Lung (tissue), 12 donors: ENCODE results near the gene CXCL8. TPM values are rescaled to one million over a fixed set of nuclear protein-coding genes. Genes with fewer than 3 reads are reported as not detected.
"Not testable (repeated sequence)": the region's sequence is repeated elsewhere in the genome, so short reads cannot be mapped to it uniquely, and the experiment has no call there.

Experiments used
- ATAC-seq: fragments of 200-7000 bp; cut with Tn5 transposase; one replicate; pipeline ENCODE4 v1.9.1; 2020; ENCODE audit warnings: moderate number of reproducible peaks; ENCODE audit not compliant: insufficient read depth, low FRiP score
- DNase-seq, 3 donors: peaks; one replicate each; pipeline ENCODE4 v3.0.0-alpha.2; 2013 to 2017
- H3K27ac ChIP-seq, 2 donors: one replicate each; pipeline ENCODE4 v1.5.1; 2013; ENCODE audit warnings: mild to moderate bottlenecking in 2 of 2, moderate library complexity in 2 of 2, control low read depth in 1 of 2, inconsistent platforms in 1 of 2, low read depth in 1 of 2, low read length in 1 of 2
- H3K27me3 ChIP-seq, 3 donors: one replicate each; pipeline ENCODE4 v1.5.1; 2013; ENCODE audit warnings: low read length in 2 of 3; ENCODE audit not compliant: control insufficient read depth in 3 of 3, insufficient read depth in 3 of 3
- H3K36me3 ChIP-seq, 4 donors: one replicate each; pipeline ENCODE4 v1.5.1; 2013; ENCODE audit warnings: low read length in 4 of 4, mild to moderate bottlenecking in 1 of 4, moderate library complexity in 1 of 4; ENCODE audit not compliant: control insufficient read depth in 4 of 4, insufficient read depth in 4 of 4
- H3K4me1 ChIP-seq, 5 donors: one replicate each; pipeline ENCODE4 v1.5.1; 2013; ENCODE audit warnings: low read length in 5 of 5, mild to moderate bottlenecking in 2 of 5, moderate library complexity in 1 of 5; ENCODE audit not compliant: control insufficient read depth in 5 of 5, insufficient read depth in 5 of 5
- H3K4me3 ChIP-seq: one replicate; pipeline ENCODE4 v1.5.1; 2013; ENCODE audit warnings: mild to moderate bottlenecking, control low read depth, moderate library complexity
- H3K9ac ChIP-seq, 2 donors: one replicate each; pipeline ENCODE4 v1.5.1; 2013; ENCODE audit warnings: low read length in 2 of 2, control low read depth in 1 of 2; ENCODE audit not compliant: insufficient read depth in 1 of 2
- H3K9me3 ChIP-seq, 4 donors: one replicate each; pipeline ENCODE4 v1.5.1; 2013; ENCODE audit warnings: low read length in 3 of 4, mild to moderate bottlenecking in 1 of 4, moderate library complexity in 1 of 4; ENCODE audit not compliant: control insufficient read depth in 4 of 4, insufficient read depth in 3 of 4
- CTCF ChIP-seq: IDR thresholded peaks from 2 replicates; pipeline ENCODE4 v1.5.1; 2012; ENCODE audit warnings: mild to moderate bottlenecking; ENCODE audit errors: control extremely low read depth, extremely low read depth
- WGBS, 2 donors: extraction: QIAGEN DNeasy Blood & Tissue Kit; methylation state at CpG; one replicate each; pipeline ENCODE4 v1.1.7; 2013; 5-methylcytosine and 5-hydroxymethylcytosine counted together
- polyA plus RNA-seq, 2 donors: library from polyadenylated mRNA; stranded (reverse); fragments of 200-250 nt; gene quantifications; one replicate each; pipeline ENCODE4 v1.2.1, GENCODE V29; 2013
- total RNA-seq, 2 donors: library from RNA; depleted of rRNA in 1 of 2; stranded (reverse); fragments of >200 nt in 1 of 2; gene quantifications; one replicate each; pipeline ENCODE4 v1.2.1, GENCODE V29; 2014 to 2021
- donor health status: control.
- donor health status: control.
- donor health status: Bipolar disorder and iron deficiency.
- donor health status: healthy.
- donor health status: DM: yes; HTN: yes; CAD: no.

The CXCL8 gene
- total and polyA plus RNA-seq, 4 donors, result 33.8 to 501 (median 68.9) TPM

- H3K9ac ChIP-seq, result no peak overlapping the region
- H3K27me3 ChIP-seq, result no peaks in the 10 kb centered on the region
- H3K36me3 ChIP-seq, result no peaks in the 10 kb centered on the region
- H3K4me3 ChIP-seq, result no peak overlapping the region
- DNase-seq (no peak), ATAC-seq (no peak)
- no peak for TF ChIP-seq CTCF
- H3K27ac ChIP-seq, result no peak overlapping the region
- no peaks in the 10 kb centered on the region for H3K9me3 ChIP-seq
- no peaks in the 10 kb centered on the region for H3K4me1 ChIP-seq
- WGBS, 2 donors, result 94 to 96% methylated on average over 1 of the region's 1 CpG
Measured at GRCh38 chr4:73772363-73772762, 32.0 kb downstream of the CXCL8 start.

GRCh38 chr4:73774406-73774805 lies 34.0 kb downstream of the CXCL8 start:
- not testable (repeated sequence) for H3K4me1 ChIP-seq, H3K27me3 ChIP-seq, H3K9ac ChIP-seq, DNase-seq, H3K36me3 ChIP-seq, H3K9me3 ChIP-seq, H3K27ac ChIP-seq, H3K4me3 ChIP-seq, ATAC-seq
- WGBS, 2 donors, result 93 to 97% methylated on average over 4 of the region's 4 CpGs

DNA sequence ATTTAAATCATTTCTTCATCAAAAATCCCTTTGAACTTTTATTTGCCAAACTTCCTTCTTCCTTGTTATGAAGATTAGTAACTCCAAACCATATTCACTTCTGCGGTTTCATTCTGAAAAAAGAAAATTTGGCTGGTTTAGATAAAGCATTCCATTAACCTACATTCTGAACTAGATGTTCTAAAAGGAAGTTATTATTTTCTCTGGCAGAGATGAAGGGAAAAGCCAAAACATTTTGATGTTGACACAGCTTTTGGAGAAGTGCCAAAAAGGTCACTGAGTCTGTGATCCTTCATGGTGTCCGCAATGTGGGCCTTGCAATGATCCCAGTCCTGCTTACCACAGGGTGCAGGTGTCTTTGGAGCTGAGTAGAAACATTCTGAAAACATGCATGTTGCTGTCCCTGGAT lies 36.0 kb downstream of the CXCL8 start:
- no peak overlapping the region for H3K27ac ChIP-seq
- H3K4me3 ChIP-seq, result no peak overlapping the region
- H3K9ac ChIP-seq, result no peak overlapping the region
- H3K9me3 ChIP-seq, result no peaks in the 10 kb centered on the region
- no peak for TF ChIP-seq CTCF
- H3K27me3 ChIP-seq, result no peaks in the 10 kb centered on the region
- DNase-seq, result peak in 2 of 3 donors; percentile 36 to 50
- no peaks in the 10 kb centered on the region for H3K36me3 ChIP-seq
- 11 to 21% methylated on average over 2 of the region's 2 CpGs for WGBS, 2 donors
- peak; percentile 69 for ATAC-seq
- H3K4me1 ChIP-seq, result no peaks in the 10 kb centered on the region

- 71 to 86% methylated on average over 3 of the region's 3 CpGs for WGBS, 2 donors
- TF ChIP-seq CTCF, result no peak
- Histone ChIP-seq H3K4me3 (no peak overlapping the region), H3K27ac (no peak overlapping the region), H3K36me3 (no peaks in the 10 kb centered on the region), H3K27me3 (no peaks in the 10 kb centered on the region), H3K4me1 (no peaks in the 10 kb centered on the region), H3K9ac (no peak overlapping the region), H3K9me3 (no peaks in the 10 kb centered on the region)
- ATAC-seq (no peak), DNase-seq (no peak)
Measured at GRCh38 chr4:73777612-73778011, 37.2 kb downstream of the CXCL8 start.
